ENCODE results near the gene RFLNA.

- TF ChIP-seq CTCF (IDR thresholded peaks at IDR 0.05) (no peak), POLR2A (IDR thresholded peaks at IDR 0.05) (no peak)
Observed at GRCh38 chr12:124261885-124262284, 33.0 kb upstream of the RFLNA start.
